HFFc6 (cell line): Measurements from ENCODE around the gene LCNL1. TPM values are rescaled to one million over a fixed set of nuclear protein-coding genes. Genes with fewer than 3 reads are reported as not detected.

Experiments used
- DNase-seq: peaks from one replicate; pipeline ENCODE4 v3.0.0-alpha.2; 2018
- H3K27ac Mint-ChIP-seq: 2 replicates; pipeline ENCODE4 v1.8.0; 2020; ENCODE audit warnings: mild to moderate bottlenecking, mixed read lengths
- H3K27me3 Mint-ChIP-seq: 2 replicates; pipeline ENCODE4 v1.8.0; 2021; ENCODE audit warnings: mild to moderate bottlenecking, moderate library complexity, mixed read lengths; ENCODE audit not compliant: insufficient read depth
- H3K36me3 Mint-ChIP-seq: 2 replicates; pipeline ENCODE4 v1.8.0; 2021; ENCODE audit warnings: low read depth, mixed read lengths
- H3K4me1 Mint-ChIP-seq: 2 replicates; pipeline ENCODE4 v1.8.0; 2020; ENCODE audit warnings: low read depth, mixed read lengths
- H3K4me3 Mint-ChIP-seq: 2 replicates; pipeline ENCODE4 v1.8.0; 2020; ENCODE audit warnings: mild to moderate bottlenecking, moderate library complexity, mixed read lengths
- H3K9me3 Mint-ChIP-seq: 2 replicates; pipeline ENCODE4 v1.8.0; 2020; ENCODE audit warnings: mild to moderate bottlenecking, mixed read lengths
- CTCF ChIP-seq: fragments of 200-600 bp; sonication (generic); IDR thresholded peaks from 2 replicates; pipeline ENCODE4 v1.5.0; 2021; ENCODE audit warnings: antibody characterized with exemption, mild to moderate bottlenecking
- total RNA-seq, 6 experiments: library from RNA; stranded (reverse); fragmentation: NEBNext Ultra II Directional; extraction: Animal tissue kit (Norgen Biotek cat#: 25700); gene quantifications; 2 replicates in 1 of 6; 3 replicates in 5 of 6; pipeline ENCODE4 v1.2.3, GENCODE V29; 2021

LCNL1 gene
- total RNA-seq, 6 experiments from 2014 or later = not detected

GRCh38 chr9:136956604-136957003, 26.2 kb upstream of the LCNL1 start:
- no peaks in the 10 kb centered on the region for H3K36me3 Mint-ChIP-seq
- H3K9me3 Mint-ChIP-seq = peaks cover 8% of the 10 kb centered on the region; the same call in 1 of the 2 replicates
- H3K27me3 Mint-ChIP-seq = peaks cover 4% of the 10 kb centered on the region
- TF ChIP-seq CTCF = no peak
- H3K4me3 Mint-ChIP-seq = no peak overlapping the region; the same call in 1 of the 2 replicates
- no peak overlapping the region for H3K27ac Mint-ChIP-seq
- no peak for DNase-seq
- H3K4me1 Mint-ChIP-seq = no peaks in the 10 kb centered on the region

GRCh38 chr9:136957461-136957860, 25.3 kb upstream of the LCNL1 start:
- TF ChIP-seq CTCF = no peak
- no peak for DNase-seq
- H3K4me1 Mint-ChIP-seq = no peaks in the 10 kb centered on the region
- H3K27ac Mint-ChIP-seq = no peak overlapping the region
- peaks cover 4% of the 10 kb centered on the region for H3K27me3 Mint-ChIP-seq
- no peaks in the 10 kb centered on the region for H3K36me3 Mint-ChIP-seq
- H3K9me3 Mint-ChIP-seq = peaks cover 8% of the 10 kb centered on the region; the same call in 1 of the 2 replicates
- H3K4me3 Mint-ChIP-seq = no peak overlapping the region

GRCh38 chr9:136957901-136958300, 24.9 kb upstream of the LCNL1 start:
- Mint-ChIP-seq H3K4me3 (no peak overlapping the region), H3K4me1 (no peaks in the 10 kb centered on the region), H3K27ac (no peak overlapping the region), H3K27me3 (peaks cover 4% of the 10 kb centered on the region), H3K36me3 (no peaks in the 10 kb centered on the region), H3K9me3 (peaks cover 8% of the 10 kb centered on the region; the same call in 1 of the 2 replicates)
- no peak for DNase-seq
- no peak for TF ChIP-seq CTCF

- Mint-ChIP-seq H3K27ac (no peak overlapping the region), H3K9me3 (peaks cover 8% of the 10 kb centered on the region; the same call in 1 of the 2 replicates), H3K4me1 (no peaks in the 10 kb centered on the region), H3K27me3 (peaks cover 8% of the 10 kb centered on the region), H3K36me3 (no peaks in the 10 kb centered on the region), H3K4me3 (no peak overlapping the region)
- no peak for TF ChIP-seq CTCF
- no peak for DNase-seq
Measured at GRCh38 chr9:136958473-136958872, 24.3 kb upstream of the LCNL1 start.

- Mint-ChIP-seq H3K4me1 (no peaks in the 10 kb centered on the region), H3K4me3 (no peak overlapping the region), H3K27me3 (peaks cover 8% of the 10 kb centered on the region), H3K27ac (no peak overlapping the region), H3K9me3 (peaks cover 8% of the 10 kb centered on the region; the same call in 1 of the 2 replicates), H3K36me3 (no peaks in the 10 kb centered on the region)
- TF ChIP-seq CTCF = no peak
- no peak for DNase-seq
Measured at GRCh38 chr9:136958898-136959850, 23.6 kb upstream of the LCNL1 start.
